Glomerular endothelial cell (primary cell): ENCODE data around the gene P2RX2. TPM values are rescaled to one million over a fixed set of nuclear protein-coding genes. Genes with fewer than 3 reads are reported as not detected.

ENCODE experiments used
- DNase-seq: peaks from one replicate; pipeline ENCODE4 v3.0.0-alpha.2; 2011; ENCODE audit warnings: low read depth, low spot score; ENCODE audit errors: extremely low read depth
- total RNA-seq: library from RNA; depleted of rRNA; stranded (reverse); fragments of >200 nt; gene quantifications from 2 replicates; pipeline ENCODE4 v1.2.3, GENCODE V29; 2015

Gene P2RX2
- total RNA-seq = not detected in 2 replicates

DNA sequence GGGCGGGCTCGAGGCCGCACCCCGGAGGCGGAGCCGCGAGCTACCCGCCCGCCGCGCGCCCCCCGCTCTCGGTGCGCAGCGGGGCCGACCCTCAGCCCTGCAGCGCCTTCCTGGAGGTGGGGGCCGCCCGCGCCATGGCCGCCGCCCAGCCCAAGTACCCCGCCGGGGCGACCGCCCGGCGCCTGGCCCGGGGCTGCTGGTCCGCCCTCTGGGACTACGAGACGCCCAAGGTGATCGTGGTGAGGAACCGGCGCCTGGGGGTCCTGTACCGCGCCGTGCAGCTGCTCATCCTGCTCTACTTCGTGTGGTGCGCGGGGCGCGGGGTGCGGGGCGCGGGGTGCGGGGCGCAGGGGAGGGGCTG lies at the start of gene P2RX2:
Gene P2RX2, plus strand, starts transcription at position 94 of the 361 bp plus-strand sequence. Its CDS starts 41 bp downstream, at position 135.
- no peak for DNase-seq

GRCh38 chr12:132568826-132569480 lies 49.6 kb upstream of the P2RX2 start:
- DNase-seq = no peak

GRCh38 chr12:132569856-132570480 lies 48.6 kb upstream of the P2RX2 start:
- DNase-seq = no peak

DNA sequence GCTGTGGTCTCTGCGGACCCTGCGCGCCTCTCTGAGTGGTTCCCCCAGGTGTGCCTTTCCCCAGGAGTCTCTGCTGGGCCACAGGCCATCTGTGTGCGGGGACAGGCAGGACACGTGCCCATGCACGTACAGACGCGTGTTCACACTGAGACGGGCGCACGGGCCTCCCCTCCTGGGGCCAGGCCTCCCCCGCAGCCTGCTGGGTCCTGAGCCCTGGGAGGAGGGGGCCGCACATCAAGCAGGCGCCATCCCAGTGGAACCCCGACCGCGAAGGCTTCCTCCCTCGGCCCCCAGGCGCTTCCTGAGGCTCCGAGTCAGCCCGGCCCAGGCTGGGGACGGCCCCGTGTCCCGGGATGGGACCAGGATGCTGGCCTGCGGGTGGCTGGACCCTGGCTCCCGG lies 47.9 kb upstream of the P2RX2 start:
- no peak for DNase-seq

DNA sequence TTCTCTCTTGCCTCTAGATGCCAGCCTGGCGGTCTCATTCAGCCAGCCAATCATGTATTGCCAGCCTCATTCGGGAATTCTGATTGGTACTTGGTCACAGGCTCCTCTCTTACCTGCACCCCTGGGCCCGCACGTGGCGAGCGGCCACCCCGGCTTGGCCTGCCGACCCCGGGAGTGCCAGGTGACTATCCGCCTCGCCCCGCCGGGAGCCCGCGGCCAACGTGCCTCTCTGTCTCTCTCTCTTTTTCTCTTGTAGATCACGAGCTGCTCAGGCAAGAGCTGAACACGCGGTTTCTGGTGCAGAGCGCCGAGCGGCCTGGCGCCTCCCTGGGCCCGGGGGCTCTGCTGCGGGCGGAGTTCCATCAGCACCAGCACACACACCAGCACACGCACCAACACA lies 47.5 kb upstream of the P2RX2 start:
- DNase-seq = no peak

DNA sequence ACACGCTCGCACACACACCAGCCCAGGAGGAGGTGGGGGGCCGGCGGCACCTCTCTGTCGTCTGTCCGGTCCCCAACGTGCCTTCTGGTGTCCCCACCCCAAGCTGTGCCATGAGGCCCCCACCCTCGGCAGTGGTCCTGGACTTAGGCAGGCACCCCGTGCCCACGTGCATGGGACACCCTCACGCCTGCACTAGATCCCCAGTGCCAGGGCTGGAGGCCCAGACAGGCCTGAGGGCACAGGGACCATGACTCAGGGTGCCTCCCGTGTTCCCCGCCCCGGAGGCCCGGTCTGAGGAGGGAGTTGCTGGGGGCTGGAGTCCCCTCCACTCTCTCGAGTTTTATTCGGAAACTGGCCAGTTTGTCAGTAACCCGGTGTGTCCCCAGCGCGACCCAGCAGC lies 47.0 kb upstream of the P2RX2 start:
- DNase-seq = no peak

DNA sequence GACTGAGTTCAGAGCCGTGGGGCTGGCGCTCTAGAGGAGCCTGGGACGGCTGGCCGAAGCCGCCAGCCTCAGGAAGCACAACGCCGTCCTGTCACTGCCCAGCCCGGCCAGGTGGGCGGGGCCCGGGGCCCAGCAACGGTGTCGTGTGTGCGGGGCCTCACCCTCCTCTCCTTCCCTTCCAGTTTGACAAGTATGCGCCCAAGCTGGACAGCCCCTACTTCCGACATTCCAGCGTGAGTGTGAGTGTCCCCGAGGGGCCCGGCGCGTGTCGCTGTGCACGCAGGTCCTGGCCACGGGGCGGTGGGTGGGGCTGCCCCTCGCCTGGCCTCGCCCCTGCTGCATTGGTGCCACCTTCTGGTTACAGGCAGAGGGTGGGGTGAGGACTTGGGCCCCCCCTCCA lies 46.5 kb upstream of the P2RX2 start:
- no peak for DNase-seq

DNA sequence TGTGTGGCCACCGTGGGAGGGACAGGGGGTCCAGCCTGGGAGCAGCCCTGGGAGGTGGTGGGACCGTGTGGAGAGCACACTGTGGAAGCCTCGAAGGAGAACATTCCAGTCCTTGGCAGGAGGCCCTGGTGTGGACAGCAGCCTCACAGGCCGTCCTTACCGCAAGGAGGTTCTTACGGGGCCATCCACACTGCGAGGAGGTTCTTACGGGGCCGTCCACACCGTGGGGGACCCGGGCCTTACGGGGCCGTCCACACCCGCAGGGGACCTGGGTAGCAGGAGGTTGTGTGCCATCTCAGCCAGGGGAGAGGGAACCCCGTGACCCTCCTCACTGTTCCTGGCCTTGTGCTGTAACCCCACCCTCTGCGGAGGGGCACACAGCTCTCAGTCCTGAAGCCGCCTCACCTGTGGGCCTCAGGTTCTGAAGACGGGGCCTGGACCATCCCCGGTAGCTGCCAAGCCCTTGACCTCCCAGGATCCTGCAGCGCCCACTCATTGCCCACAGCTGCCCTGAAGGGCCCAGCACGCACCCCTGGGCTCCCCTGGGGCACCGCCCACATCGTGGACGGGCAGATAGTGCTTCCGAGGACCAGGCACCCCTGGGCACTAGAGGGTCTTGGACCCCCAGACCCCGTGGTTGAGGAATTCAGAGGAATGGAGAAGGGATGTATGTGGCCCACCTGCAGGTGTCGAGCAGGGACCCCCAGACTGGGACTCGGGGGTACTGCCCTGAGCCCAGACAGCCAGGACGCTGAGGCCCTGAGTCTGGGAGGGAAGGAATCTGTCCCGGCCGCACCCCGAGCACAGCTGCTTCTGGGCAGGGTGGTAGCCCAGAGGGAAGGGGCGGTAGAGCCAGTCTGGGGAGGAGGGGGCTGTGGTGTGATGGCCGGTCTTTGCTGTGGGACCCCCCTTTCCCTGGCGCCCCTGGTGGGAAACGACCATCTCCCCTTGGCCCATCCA lies 45.5 kb upstream of the P2RX2 start:
- DNase-seq = no peak

DNA sequence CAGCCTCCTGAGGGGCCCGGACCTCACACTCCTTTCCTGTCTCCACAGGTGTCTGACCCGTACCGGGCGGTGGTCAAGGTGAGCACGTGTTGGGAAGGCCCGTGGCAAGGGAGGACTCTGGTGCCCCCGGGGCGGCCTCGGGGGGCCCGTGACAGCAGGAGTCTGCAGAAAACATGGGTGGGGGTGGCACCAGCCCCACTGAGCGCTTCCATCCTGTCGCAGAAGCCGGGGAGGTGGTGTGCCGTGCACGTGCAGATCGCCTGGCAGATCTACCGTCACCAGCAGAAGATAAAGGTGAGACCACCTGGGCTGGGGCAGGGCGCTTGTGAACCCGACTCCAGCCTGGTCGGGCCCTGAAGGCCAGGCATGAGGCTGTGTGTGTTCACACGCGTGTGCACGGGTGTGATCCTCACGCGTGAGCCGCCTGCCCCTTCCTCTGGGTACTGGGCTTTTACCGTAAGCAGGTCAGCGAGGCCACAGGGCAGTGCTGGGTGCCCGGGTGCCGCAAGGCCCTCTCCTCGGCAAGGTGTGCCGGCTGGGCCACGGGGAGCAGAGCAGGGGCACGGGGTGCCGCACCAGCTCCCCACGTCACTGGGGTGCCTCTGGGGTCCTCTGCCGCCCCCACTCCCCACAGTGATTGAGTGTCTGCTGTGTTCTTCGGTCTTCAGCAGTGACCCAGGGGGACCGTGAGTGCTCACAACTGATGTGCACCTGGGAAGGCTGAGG lies 44.1 kb upstream of the P2RX2 start:
- no peak for DNase-seq

DNA sequence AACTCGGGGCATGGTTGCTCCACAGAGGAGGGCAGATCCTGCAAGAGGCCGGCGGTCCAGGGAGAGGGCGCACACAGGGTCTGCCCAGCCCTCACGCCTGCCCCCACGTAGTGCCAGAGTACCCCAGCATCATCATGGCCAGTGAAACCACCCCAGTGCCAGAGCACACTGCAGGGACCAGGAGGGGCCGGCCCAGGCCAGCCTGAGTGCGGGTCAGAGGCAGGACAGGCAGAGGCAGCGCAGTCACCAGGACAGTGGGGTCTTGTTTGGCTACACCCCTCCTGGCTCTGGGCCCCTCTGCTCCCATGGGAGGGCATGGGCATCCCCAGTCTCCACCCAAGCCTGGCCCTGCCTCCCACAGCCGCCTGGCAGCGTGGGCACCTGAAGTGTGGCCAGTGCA lies 42.9 kb upstream of the P2RX2 start:
- DNase-seq = no peak

DNA sequence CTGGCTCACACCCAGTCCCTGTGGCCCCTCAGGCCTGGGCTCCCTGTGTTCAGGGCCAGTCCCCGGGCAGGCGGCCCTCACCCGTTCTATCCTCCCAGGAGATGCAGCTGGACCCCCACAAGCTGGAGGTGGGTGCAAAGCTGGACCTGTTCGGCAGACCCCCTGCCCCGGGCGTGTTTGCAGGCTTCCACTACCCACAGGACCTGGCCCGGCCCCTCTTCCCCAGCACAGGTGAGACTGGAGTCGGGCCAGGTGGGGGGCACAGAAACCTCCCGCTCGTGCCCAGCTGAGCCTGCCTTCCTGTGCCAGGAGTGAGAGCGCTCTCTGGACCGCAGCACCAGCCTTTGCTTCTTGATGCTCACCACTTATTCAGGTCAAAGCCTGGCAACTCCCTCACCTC lies 41.9 kb upstream of the P2RX2 start:
- no peak for DNase-seq

GRCh38 chr12:132577191-132577920 lies 41.2 kb upstream of the P2RX2 start:
- DNase-seq = no peak

- DNase-seq = no peak
Measured at GRCh38 chr12:132578118-132578517, 40.5 kb upstream of the P2RX2 start.

GRCh38 chr12:132578826-132579225 lies 39.8 kb upstream of the P2RX2 start:
- DNase-seq = no peak

DNA sequence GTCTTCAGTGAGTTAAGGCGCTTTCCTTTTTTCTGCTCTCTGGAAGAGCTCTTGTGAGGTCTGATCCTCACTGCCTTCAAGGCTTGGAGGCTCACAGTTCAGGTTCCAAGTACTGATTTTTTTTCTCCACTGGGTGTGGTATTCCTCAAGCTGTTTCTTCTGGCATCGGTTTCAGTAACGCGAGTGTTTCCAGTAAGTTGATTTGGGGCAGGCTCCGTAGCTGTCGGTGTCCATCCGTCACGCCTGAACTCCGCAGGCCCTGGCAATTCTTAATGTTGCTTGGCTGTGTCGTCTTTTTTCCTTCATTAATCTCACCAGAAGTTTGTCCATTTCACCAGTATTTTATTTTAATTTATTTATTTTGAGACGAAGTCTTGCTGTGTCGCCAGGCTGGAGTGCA lies 38.8 kb upstream of the P2RX2 start:
- DNase-seq = no peak

- no peak for DNase-seq
Measured at GRCh38 chr12:132580701-132581292, 37.8 kb upstream of the P2RX2 start.

DNA sequence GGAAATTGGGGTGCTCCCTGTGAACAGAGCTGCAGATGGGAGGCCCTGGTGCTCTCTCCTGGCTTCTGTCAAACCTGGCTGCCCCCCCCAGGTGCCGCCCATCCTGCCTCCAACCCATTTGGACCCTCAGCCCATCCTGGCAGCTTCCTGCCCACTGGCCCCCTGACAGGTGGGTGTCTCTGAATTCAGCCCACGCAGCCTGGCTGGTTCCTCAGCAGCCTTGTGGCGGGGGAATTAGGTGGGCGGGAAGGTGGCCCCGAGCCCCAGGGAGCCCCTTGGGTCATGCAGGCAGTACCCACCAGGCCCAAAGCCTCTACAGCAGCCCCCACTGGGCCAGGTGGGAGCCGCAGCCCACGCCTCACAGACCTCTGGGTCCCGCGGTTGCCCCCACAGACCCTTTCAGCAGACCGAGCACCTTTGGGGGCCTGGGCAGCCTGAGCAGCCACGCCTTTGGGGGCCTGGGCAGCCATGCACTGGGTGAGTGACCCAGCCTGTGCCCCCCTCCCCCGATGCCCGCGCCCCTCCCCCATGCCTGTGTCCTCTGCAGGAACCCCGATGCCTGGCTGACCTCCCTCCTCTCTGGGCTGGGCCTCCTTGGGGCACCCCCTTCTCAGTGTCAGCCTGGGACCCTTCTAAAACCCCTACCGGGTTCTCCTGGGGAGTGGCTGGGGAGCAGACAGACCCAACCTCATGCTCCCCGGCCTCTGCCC lies 37.1 kb upstream of the P2RX2 start:
- DNase-seq = no peak

DNA sequence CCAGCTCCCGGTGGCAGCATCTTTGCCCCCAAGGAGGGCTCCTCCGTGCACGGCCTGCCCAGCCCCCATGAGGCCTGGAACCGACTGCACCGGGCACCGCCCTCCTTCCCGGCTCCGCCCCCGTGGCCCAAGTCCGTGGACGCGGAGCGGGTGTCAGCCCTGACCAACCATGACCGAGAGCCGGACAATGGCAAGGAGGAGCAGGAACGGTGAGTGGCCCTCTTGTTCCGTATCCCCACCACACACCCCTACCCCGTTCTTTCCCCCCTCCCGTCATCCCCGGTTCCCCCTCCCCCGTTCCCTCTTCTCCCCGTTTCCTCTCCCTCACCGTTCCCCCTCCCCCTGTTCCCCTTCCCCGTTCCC lies 36.5 kb upstream of the P2RX2 start:
- no peak for DNase-seq
